IMR-90 (cell line): ENCODE measurements around the gene DMAC2. TPM values are rescaled to one million over a fixed set of nuclear protein-coding genes. Genes with fewer than 3 reads are reported as not detected.

Source experiments
- ATAC-seq: fragments of 200-7000 bp; cut with Tn5 transposase; 2 replicates; pipeline ENCODE4 v1.9.1; 2020; ENCODE audit warnings: low read depth, mild to moderate bottlenecking, moderate library complexity
- BruUV-seq: library from RNA; stranded (reverse); fragments of 400-500 nt; replicated peaks from 2 replicates; lab custom pipeline; 2021; lab: Mats Ljungman, UMichigan
- CTCF ChIA-PET: fragments of 300-600 bp; formaldehyde crosslinking; extraction: SDS; loops from one replicate; lab custom pipeline; 2021; ENCODE audit warnings: antibody characterized with exemption; lab: Yijun Ruan, JAX
- POLR2A ChIA-PET: fragments of 300-600 bp; sonication (Branson Sonifier 250); formaldehyde crosslinking; loops from one replicate; lab custom pipeline; 2022; ENCODE audit warnings: antibody characterized with exemption; ENCODE audit not compliant: unreplicated experiment; lab: Charles Lee
- DNase-seq: peaks from one replicate; pipeline ENCODE4 v3.0.0; 2013
- H2AFZ ChIP-seq: replicated peaks from 2 replicates; pipeline ENCODE3; 2013; ENCODE audit warnings: low read length, mild to moderate bottlenecking; ENCODE audit not compliant: poor library complexity
- H2AK5ac ChIP-seq: 2 replicates; pipeline ENCODE4 v1.6.1; 2013; ENCODE audit warnings: low read depth, low read length, inconsistent platforms
- H2AK9ac ChIP-seq: replicated peaks from 2 replicates; pipeline ENCODE3; 2013; ENCODE audit warnings: mild to moderate bottlenecking, low read depth, low read length, moderate library complexity; ENCODE audit not compliant: poor library complexity
- H2BK120ac ChIP-seq: 2 replicates; pipeline ENCODE4 v1.6.1; 2013; ENCODE audit warnings: low read depth, low read length, inconsistent platforms
- H2BK15ac ChIP-seq: 3 replicates; pipeline ENCODE4 v1.6.1; 2013; ENCODE audit warnings: low read depth, low read length, inconsistent platforms
- H2BK20ac ChIP-seq: 2 replicates; pipeline ENCODE4 v1.6.1; 2013; ENCODE audit warnings: low read depth, mild to moderate bottlenecking, inconsistent platforms, low read length, moderate library complexity
- H2BK5ac ChIP-seq: 2 replicates; pipeline ENCODE4 v1.6.1; 2013; ENCODE audit warnings: mild to moderate bottlenecking, low read depth, low read length, inconsistent platforms; ENCODE audit not compliant: poor library complexity, severe bottlenecking
- H3K14ac ChIP-seq: replicated peaks from 2 replicates; pipeline ENCODE4 v1.6.1; 2013; ENCODE audit warnings: low read depth, low read length, inconsistent platforms
- H3K18ac ChIP-seq: 2 replicates; pipeline ENCODE4 v1.6.1; 2013; ENCODE audit warnings: low read depth, low read length, control low read depth
- H3K23ac ChIP-seq: 2 replicates; pipeline ENCODE4 v1.6.1; 2013; ENCODE audit warnings: low read depth, low read length, inconsistent platforms
- H3K27ac ChIP-seq: 2 replicates; pipeline ENCODE4 v1.5.1; 2013; ENCODE audit warnings: mild to moderate bottlenecking, control low read depth, low read length; ENCODE audit not compliant: insufficient read depth
- H3K27me3 ChIP-seq: 2 replicates; pipeline ENCODE4 v1.6.1; 2013; ENCODE audit warnings: low read length; ENCODE audit not compliant: control insufficient read depth, insufficient read depth
- H3K36me3 ChIP-seq: 2 replicates; pipeline ENCODE4 v1.6.1; 2013; ENCODE audit warnings: low read length, mixed read lengths; ENCODE audit not compliant: control insufficient read depth, insufficient read depth
- H3K4ac ChIP-seq: 2 replicates; pipeline ENCODE4 v1.6.1; 2013; ENCODE audit warnings: low read depth, low read length, inconsistent platforms
- H3K4me1 ChIP-seq: 2 replicates; pipeline ENCODE4 v1.6.1; 2013; ENCODE audit warnings: low read length, mixed read lengths; ENCODE audit not compliant: control insufficient read depth, insufficient read depth
- H3K4me2 ChIP-seq: 2 replicates; pipeline ENCODE4 v1.6.1; 2013; ENCODE audit warnings: low read depth, mild to moderate bottlenecking, control low read depth, low read length, moderate library complexity
- H3K4me3 ChIP-seq: 2 replicates; pipeline ENCODE4 v1.5.1; 2013; ENCODE audit warnings: low read depth, mild to moderate bottlenecking, control low read depth, low read length, moderate library complexity; ENCODE audit not compliant: insufficient read depth
- H3K56ac ChIP-seq: 2 replicates; pipeline ENCODE4 v1.6.1; 2013; ENCODE audit warnings: low read length, inconsistent platforms; ENCODE audit not compliant: insufficient read depth; ENCODE audit errors: extremely low read depth
- H3K79me1 ChIP-seq, 2 experiments: 2 replicates each; pipeline ENCODE4 v1.6.1; 2013; ENCODE audit warnings: low read length in 2 of 2, inconsistent platforms in 1 of 2, low read depth in 1 of 2
- H3K9ac ChIP-seq: 2 replicates; pipeline ENCODE4 v1.6.1; 2013; ENCODE audit warnings: low read depth, low read length, control low read depth
- H3K9me1 ChIP-seq: 2 replicates; pipeline ENCODE4 v1.6.1; 2013; ENCODE audit warnings: low read length, inconsistent platforms; ENCODE audit not compliant: insufficient read depth
- H3K9me3 ChIP-seq: 2 replicates; pipeline ENCODE4 v1.6.1; 2013; ENCODE audit warnings: low read length; ENCODE audit not compliant: control insufficient read depth, insufficient read depth
- H4K20me1 ChIP-seq: 2 replicates; pipeline ENCODE4 v1.6.1; 2013; ENCODE audit warnings: low read length, inconsistent platforms; ENCODE audit not compliant: insufficient read depth
- H4K5ac ChIP-seq: 2 replicates; pipeline ENCODE4 v1.6.1; 2013; ENCODE audit warnings: mild to moderate bottlenecking, low read depth, low read length, control low read depth
- H4K8ac ChIP-seq, 2 experiments: 2 replicates each; pipeline ENCODE4 v1.6.1; 2013; ENCODE audit warnings: low read depth in 2 of 2, low read length in 2 of 2, control low read depth in 1 of 2, inconsistent platforms in 1 of 2
- H4K91ac ChIP-seq: 2 replicates; pipeline ENCODE4 v1.6.1; 2013; ENCODE audit warnings: low read depth, low read length, inconsistent platforms; ENCODE audit not compliant: insufficient read depth
- BHLHE40 ChIP-seq: fragments of 150-350 bp; IDR thresholded peaks from 2 replicates; pipeline ENCODE4 v1.6.1; 2016; ENCODE audit warnings: mild to moderate bottlenecking, low read depth, low read length
- FOS ChIP-seq: fragments of 150-350 bp; IDR thresholded peaks from 2 replicates; pipeline ENCODE4 v1.6.1; 2016; ENCODE audit warnings: low read depth, low read length
- MXI1 ChIP-seq: IDR thresholded peaks from 2 replicates; pipeline ENCODE4 v1.6.1; 2012; ENCODE audit warnings: low read depth, mild to moderate bottlenecking, low read length, moderate library complexity, borderline replicate concordance
- RCOR1 ChIP-seq: IDR thresholded peaks from 2 replicates; pipeline ENCODE4 v1.6.1; 2012; ENCODE audit warnings: mild to moderate bottlenecking, low read length, improper control_type of control experiment; ENCODE audit not compliant: insufficient replicate concordance
- WGBS, 2 experiments: methylation state at CpG; one replicate each; pipeline versions ENCODE4 v1.1.5 to v1.1.7; 2013; ENCODE audit warnings: missing lambda C conversion rate in 2 of 2; ENCODE audit not compliant: insufficient read length in 1 of 2; ENCODE audit errors: extremely low coverage in 2 of 2; 5-methylcytosine and 5-hydroxymethylcytosine counted together
- dilution Hi-C: fragments of 300-500 bp; cut with HindIII; formaldehyde crosslinking; loops from one replicate; pipeline ENCODE4 v1.14.3; 2018; ENCODE audit warnings: low sequenced_read_pairs; ENCODE audit not compliant: unreplicated experiment
- in situ Hi-C: fragments of 300-500 bp; cut with MboI; formaldehyde crosslinking; loops from 3 replicates; pipeline ENCODE4 v1.14.3; 2019; ENCODE audit warnings: low sequenced_read_pairs, inconsistent platforms, mixed read lengths
- intact Hi-C: fragments of 100-400 bp; cut with micrococcal nuclease; formaldehyde crosslinking; loops from 2 replicates; pipeline ENCODE4 v1.10.0; 2022
- polyA plus RNA-seq, 3 experiments: library from polyadenylated mRNA; depleted of rRNA; stranded (reverse); fragments of >200 nt; gene quantifications; 2 replicates each; pipeline ENCODE4 v1.2.3, GENCODE V29; 2012; ENCODE audit warnings: low replicate concordance in 1 of 3
- total RNA-seq: library from RNA; depleted of rRNA; stranded (reverse); fragments of >200 nt; gene quantifications from 2 replicates; pipeline ENCODE4 v1.2.3, GENCODE V29; 2012
- TF ChIP-seq, protein P1 (sequence below): fragments of 150-350 bp; IDR thresholded peaks from 2 replicates; pipeline ENCODE4 v1.6.1; 2016; ENCODE audit warnings: low read depth, mild to moderate bottlenecking, low read length, moderate library complexity, borderline replicate concordance

The DMAC2 gene
- total and polyA plus RNA-seq, 2 of the 4 experiments (the other 2 are of a cell fraction): 52.5 to 72.2 TPM

- ATAC-seq: no peak
Observed at GRCh38 chr19:41434450-41434849, 5.3 kb downstream of the DMAC2 start.

More at GRCh38 chr19:41434450-41434849, 5.3 kb downstream of the DMAC2 start:
- Histone ChIP-seq H2BK20ac (no peak overlapping the region), H3K9ac (no peak overlapping the region), H3K18ac (no peak overlapping the region), H4K5ac (no peak overlapping the region), H3K4me2 (no peak overlapping the region), H3K4me3 (no peak overlapping the region), H3K79me1 (peaks cover 9 to 21% of the 10 kb centered on the region in 2 experiments), H2BK120ac (no peak overlapping the region), H2BK15ac (no peak overlapping the region), H3K23ac (no peak overlapping the region), H2AK5ac (no peak overlapping the region), H3K36me3 (peaks cover 28% of the 10 kb centered on the region), H3K9me3 (no peaks in the 10 kb centered on the region), H3K4me1 (no peaks in the 10 kb centered on the region; the same call in 1 of the 2 replicates), H3K27ac (no peak overlapping the region), H4K91ac (no peak overlapping the region), H3K56ac (no peak overlapping the region), H2AFZ (no peak overlapping the region), H4K8ac (no peak overlapping the region), H3K14ac (no peak overlapping the region), H2BK5ac (no peak overlapping the region), H3K9me1 (no peaks in the 10 kb centered on the region; the same call in 1 of the 2 replicates), H4K20me1 (no peaks in the 10 kb centered on the region), H2AK9ac (no peak overlapping the region), H3K27me3 (no peaks in the 10 kb centered on the region), H3K4ac (no peak overlapping the region)
- in situ Hi-C loops: no loop called here
- POLR2A ChIA-PET: no interaction called here
- dilution Hi-C loops: no loop called here
- no TSS peak for BruUV-seq
- CTCF ChIA-PET: no interaction called here
- WGBS, 2 experiments: no CpG with 5 or more reads among the region's 5 CpGs
- no peak for TF ChIP-seq BHLHE40
- TF ChIP-seq, protein P1, sequence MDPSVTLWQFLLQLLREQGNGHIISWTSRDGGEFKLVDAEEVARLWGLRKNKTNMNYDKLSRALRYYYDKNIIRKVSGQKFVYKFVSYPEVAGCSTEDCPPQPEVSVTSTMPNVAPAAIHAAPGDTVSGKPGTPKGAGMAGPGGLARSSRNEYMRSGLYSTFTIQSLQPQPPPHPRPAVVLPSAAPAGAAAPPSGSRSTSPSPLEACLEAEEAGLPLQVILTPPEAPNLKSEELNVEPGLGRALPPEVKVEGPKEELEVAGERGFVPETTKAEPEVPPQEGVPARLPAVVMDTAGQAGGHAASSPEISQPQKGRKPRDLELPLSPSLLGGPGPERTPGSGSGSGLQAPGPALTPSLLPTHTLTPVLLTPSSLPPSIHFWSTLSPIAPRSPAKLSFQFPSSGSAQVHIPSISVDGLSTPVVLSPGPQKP: no peak
- TF ChIP-seq MXI1: no peak
- TF ChIP-seq FOS: no peak
- TF ChIP-seq RCOR1: no peak
- DNase-seq: no peak
- intact Hi-C loops: no loop called here
